ENCODE data around the gene HS3ST6. TPM values are rescaled to one million over a fixed set of nuclear protein-coding genes. Genes with fewer than 3 reads are reported as not detected.
"Not testable (repeated sequence)": the region's sequence is repeated elsewhere in the genome, so short reads cannot be mapped to it uniquely, and the experiment has no call there.

Gene HS3ST6
- total RNA-seq, 1 experiment from 2014 or later, result not detected

GRCh38 chr16:1924095-1924494 lies 5.9 kb upstream of the HS3ST6 start:
- Histone ChIP-seq H3K4me1 (replicated peaks) (peaks cover 9% of the 10 kb centered on the region), H3K27ac (no peak overlapping the region), H3K27me3 (replicated peaks) (peaks cover 43% of the 10 kb centered on the region), H3K4me3 (no peak overlapping the region), H3K9me3 (replicated peaks) (no peaks in the 10 kb centered on the region), H3K36me3 (no peaks in the 10 kb centered on the region)
- no peak for DNase-seq (ENCODE audit: low read depth in 1 of 2, low spot score in 2 of 2)

- peaks cover 49% of the 10 kb centered on the region for H3K27me3 ChIP-seq (replicated peaks)
- peak; percentile 49 to 69 for DNase-seq (ENCODE audit: low read depth in 1 of 2, low spot score in 2 of 2)
- no peak overlapping the region for H3K4me3 ChIP-seq
- no peaks in the 10 kb centered on the region for H3K9me3 ChIP-seq (replicated peaks)
- H3K36me3 ChIP-seq, result no peaks in the 10 kb centered on the region
- no peak overlapping the region for H3K27ac ChIP-seq
- H3K4me1 ChIP-seq (replicated peaks), result peaks cover 8% of the 10 kb centered on the region
Observed at GRCh38 chr16:1923299-1924034, 5.3 kb upstream of the HS3ST6 start.

GRCh38 chr16:1922357-1922756 lies 4.1 kb upstream of the HS3ST6 start:
- no peak for DNase-seq (ENCODE audit: low read depth in 1 of 2, low spot score in 2 of 2)
- Histone ChIP-seq H3K27ac (no peak overlapping the region), H3K4me3 (no peak overlapping the region), H3K4me1 (replicated peaks) (peaks cover 8% of the 10 kb centered on the region), H3K27me3 (replicated peaks) (peaks cover 55% of the 10 kb centered on the region), H3K9me3 (replicated peaks) (no peaks in the 10 kb centered on the region), H3K36me3 (no peaks in the 10 kb centered on the region)

GRCh38 chr16:1920727-1921171 lies 2.5 kb upstream of the HS3ST6 start:
- Histone ChIP-seq H3K4me3 (no peak overlapping the region), H3K36me3 (no peaks in the 10 kb centered on the region), H3K27me3 (replicated peaks) (peaks cover 66% of the 10 kb centered on the region), H3K27ac (no peak overlapping the region), H3K4me1 (replicated peaks) (peaks cover 8% of the 10 kb centered on the region), H3K9me3 (replicated peaks) (no peaks in the 10 kb centered on the region)
- DNase-seq (ENCODE audit: low read depth in 1 of 2, low spot score in 2 of 2), result peak in 1 of 2 experiments; percentile 22

GRCh38 chr16:1920122-1920521 lies 1.9 kb upstream of the HS3ST6 start:
- not testable (repeated sequence) for H3K4me1 ChIP-seq (replicated peaks); H3K4me3 ChIP-seq; H3K36me3 ChIP-seq; DNase-seq (ENCODE audit: low read depth in 1 of 2, low spot score in 2 of 2); H3K27ac ChIP-seq; H3K9me3 ChIP-seq (replicated peaks)
- H3K27me3 ChIP-seq (replicated peaks), result peaks cover 72% of the 10 kb centered on the region

GRCh38 chr16:1919327-1919998 lies 1.2 kb upstream of the HS3ST6 start:
- Histone ChIP-seq H3K36me3 (no peaks in the 10 kb centered on the region), H3K9me3 (replicated peaks) (no peaks in the 10 kb centered on the region), H3K4me3 (no peak overlapping the region), H3K27me3 (replicated peaks) (peaks cover 79% of the 10 kb centered on the region), H3K27ac (no peak overlapping the region), H3K4me1 (replicated peaks) (peaks cover 8% of the 10 kb centered on the region)
- no peak for DNase-seq (ENCODE audit: low read depth in 1 of 2, low spot score in 2 of 2)

- Histone ChIP-seq H3K9me3 (replicated peaks) (no peaks in the 10 kb centered on the region), H3K4me3 (no peak overlapping the region), H3K36me3 (no peaks in the 10 kb centered on the region), H3K27me3 (replicated peaks) (peaks cover 84% of the 10 kb centered on the region), H3K27ac (no peak overlapping the region), H3K4me1 (replicated peaks) (no peaks in the 10 kb centered on the region)
- no peak for DNase-seq (ENCODE audit: low read depth in 1 of 2, low spot score in 2 of 2)
Observed at GRCh38 chr16:1917665-1918350, 407 bp downstream of the HS3ST6 start.

- H3K27me3 ChIP-seq (replicated peaks), result peaks cover 84% of the 10 kb centered on the region
- H3K4me3 ChIP-seq, result no peak overlapping the region
- H3K36me3 ChIP-seq, result no peaks in the 10 kb centered on the region
- DNase-seq (ENCODE audit: low read depth in 1 of 2, low spot score in 2 of 2), result no peak
- H3K9me3 ChIP-seq (replicated peaks), result no peaks in the 10 kb centered on the region
- no peaks in the 10 kb centered on the region for H3K4me1 ChIP-seq (replicated peaks)
- no peak overlapping the region for H3K27ac ChIP-seq
Observed at GRCh38 chr16:1917056-1917664, 1.1 kb downstream of the HS3ST6 start.

GRCh38 chr16:1916640-1916990 lies 1.6 kb downstream of the HS3ST6 start:
- peaks cover 79% of the 10 kb centered on the region for H3K27me3 ChIP-seq (replicated peaks)
- DNase-seq (ENCODE audit: low read depth in 1 of 2, low spot score in 2 of 2), result no peak
- no peaks in the 10 kb centered on the region for H3K36me3 ChIP-seq
- H3K27ac ChIP-seq, result no peak overlapping the region
- H3K9me3 ChIP-seq (replicated peaks), result no peaks in the 10 kb centered on the region
- H3K4me3 ChIP-seq, result no peak overlapping the region
- no peaks in the 10 kb centered on the region for H3K4me1 ChIP-seq (replicated peaks)

GRCh38 chr16:1915732-1916639 lies 2.2 kb downstream of the HS3ST6 start:
- H3K27me3 ChIP-seq (replicated peaks), result peaks cover 73% of the 10 kb centered on the region
- no peaks in the 10 kb centered on the region for H3K9me3 ChIP-seq (replicated peaks)
- no peaks in the 10 kb centered on the region for H3K36me3 ChIP-seq

GRCh38 chr16:1914988-1915387 lies 3.2 kb downstream of the HS3ST6 start:
- Histone ChIP-seq H3K9me3 (replicated peaks) (no peaks in the 10 kb centered on the region), H3K4me3 (no peak overlapping the region), H3K36me3 (no peaks in the 10 kb centered on the region), H3K27ac (no peak overlapping the region), H3K4me1 (replicated peaks) (no peaks in the 10 kb centered on the region), H3K27me3 (replicated peaks) (peaks cover 66% of the 10 kb centered on the region)
- DNase-seq (ENCODE audit: low read depth in 1 of 2, low spot score in 2 of 2), result no peak

More at GRCh38 chr16:1915732-1916639, 2.2 kb downstream of the HS3ST6 start:
- no peak for DNase-seq (ENCODE audit: low read depth in 1 of 2, low spot score in 2 of 2)
- no peak overlapping the region for H3K27ac ChIP-seq
- no peak overlapping the region for H3K4me3 ChIP-seq
- no peaks in the 10 kb centered on the region for H3K4me1 ChIP-seq (replicated peaks)

GRCh38 chr16:1914084-1914608 lies 4.1 kb downstream of the HS3ST6 start:
- no peak overlapping the region for H3K27ac ChIP-seq
- peak in 1 of 2 experiments; percentile 43 for DNase-seq (ENCODE audit: low read depth in 1 of 2, low spot score in 2 of 2)
- no peaks in the 10 kb centered on the region for H3K4me1 ChIP-seq (replicated peaks)
- no peak overlapping the region for H3K4me3 ChIP-seq
- H3K36me3 ChIP-seq, result no peaks in the 10 kb centered on the region
- peaks cover 64% of the 10 kb centered on the region for H3K27me3 ChIP-seq (replicated peaks)
- H3K9me3 ChIP-seq (replicated peaks), result no peaks in the 10 kb centered on the region

Measured in SJSA1 (cell line).